Stimulated activated CD4-positive, alpha-beta T cell treated with anti-CD3 and anti-CD28 coated beads, Interleukin-2, amount 100 ng/mL, for 24 hours (primary cell): ENCODE data around the gene CCDC85C.
"Not testable (repeated sequence)": the region's sequence is repeated elsewhere in the genome, so short reads cannot be mapped to it uniquely, and the experiment has no call there.

Source experiments
- DNase-seq, 2 donors: peaks; one replicate each; pipeline ENCODE4 v3.0.0-alpha.2; 2020

Gene CCDC85C

DNA sequence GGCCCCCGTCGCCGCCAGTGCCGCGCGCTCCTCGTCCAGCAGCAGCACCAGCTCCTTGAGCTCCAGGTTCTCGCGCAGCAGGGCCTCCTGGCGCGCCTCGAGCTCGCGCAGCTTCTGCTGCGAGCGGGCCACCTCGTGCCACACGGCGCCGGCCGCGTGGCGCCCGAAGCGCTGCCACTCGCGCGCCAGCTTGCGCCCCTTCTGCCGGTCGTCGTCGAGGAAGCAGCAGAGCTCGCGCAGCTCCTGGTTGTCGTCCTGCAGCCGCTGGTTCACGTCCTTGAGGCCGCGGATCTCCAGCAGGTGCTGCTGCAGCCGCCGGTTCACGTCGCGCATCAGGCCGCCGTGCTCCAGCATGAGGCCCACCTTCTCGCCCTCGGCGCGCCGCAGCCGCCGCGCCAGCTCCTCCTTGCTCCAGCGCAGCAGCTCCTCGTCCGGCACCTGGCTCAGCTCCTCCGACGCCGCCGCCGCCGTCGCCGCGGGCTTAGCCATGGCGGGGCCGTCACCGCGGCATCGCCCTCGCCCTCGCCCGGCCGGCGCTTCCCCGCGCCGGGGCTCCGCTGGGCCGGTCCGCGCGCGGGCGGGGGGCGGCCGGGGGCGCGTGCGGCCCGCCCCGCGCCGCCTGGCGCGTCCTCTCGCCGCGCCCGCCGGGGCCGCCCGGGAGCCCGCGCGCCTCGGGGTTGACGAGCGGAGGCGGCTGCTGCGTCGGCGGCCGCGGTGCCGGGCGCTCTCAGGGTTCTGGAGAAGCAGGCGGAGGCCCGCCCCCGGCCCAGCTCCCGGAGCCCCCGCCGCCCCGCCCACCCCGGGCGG, at the start of gene CCDC85C:
CCDC85C (minus strand) TSS at position 737 of the 807 bp plus-strand sequence; CDS start at position 489, 248 bp downstream.
- DNase-seq = peak; percentile 44 to 45

DNA sequence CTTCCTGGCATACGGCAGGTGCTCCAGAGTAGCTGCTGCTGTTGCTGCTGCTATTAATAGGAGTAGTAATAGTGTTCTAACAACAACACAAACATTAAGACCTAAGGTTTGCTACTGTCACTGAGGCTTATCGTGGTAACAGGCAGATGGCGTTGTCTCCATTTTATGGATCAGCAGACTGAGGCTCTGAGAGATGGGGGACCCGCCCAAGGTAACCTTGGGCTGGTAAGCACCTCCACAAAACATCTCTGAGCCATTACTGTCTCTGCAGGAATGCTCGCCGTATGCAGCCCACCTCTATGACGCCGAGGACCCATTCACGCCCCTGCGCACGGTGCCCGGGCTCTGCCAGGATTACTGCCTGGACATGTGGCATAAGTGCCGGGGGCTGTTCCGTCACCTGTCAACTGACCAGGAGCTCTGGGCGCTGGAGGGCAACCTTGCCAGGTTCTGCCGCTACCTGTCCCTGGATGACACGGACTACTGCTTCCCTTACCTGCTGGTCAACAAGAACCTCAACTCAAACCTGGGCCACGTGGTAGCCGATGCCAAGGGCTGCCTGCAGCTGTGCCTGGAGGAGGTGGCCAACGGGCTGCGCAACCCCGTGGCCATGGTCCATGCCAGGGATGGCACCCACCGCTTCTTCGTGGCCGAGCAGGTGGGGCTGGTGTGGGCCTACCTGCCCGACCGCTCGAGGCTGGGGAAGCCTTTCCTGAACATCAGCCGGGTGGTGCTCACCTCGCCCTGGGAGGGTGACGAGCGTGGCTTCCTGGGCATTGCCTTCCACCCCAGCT, 48.1 kb upstream of the CCDC85C start:
- DNase-seq = no peak

DNA sequence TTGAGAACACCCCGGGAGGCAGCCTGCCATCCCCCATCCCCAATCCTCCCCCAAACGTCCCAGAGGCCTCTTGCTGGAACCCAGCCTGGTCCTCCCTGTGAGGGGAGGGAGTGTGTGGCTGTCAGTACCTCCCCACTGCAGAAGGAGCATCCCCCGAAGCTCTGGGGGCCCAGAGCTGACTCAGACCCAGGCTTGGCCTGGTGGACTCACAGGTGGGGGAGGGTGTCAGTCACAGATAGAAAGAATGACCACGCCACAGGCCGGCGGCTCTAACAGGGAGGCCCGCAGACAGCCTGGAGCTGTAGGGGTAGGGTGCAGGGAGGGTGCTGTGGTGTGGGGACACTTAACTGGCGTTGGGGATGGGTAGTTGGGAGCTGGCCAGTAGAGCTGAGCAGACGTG, 46.2 kb upstream of the CCDC85C start:
- no peak for DNase-seq

DNA sequence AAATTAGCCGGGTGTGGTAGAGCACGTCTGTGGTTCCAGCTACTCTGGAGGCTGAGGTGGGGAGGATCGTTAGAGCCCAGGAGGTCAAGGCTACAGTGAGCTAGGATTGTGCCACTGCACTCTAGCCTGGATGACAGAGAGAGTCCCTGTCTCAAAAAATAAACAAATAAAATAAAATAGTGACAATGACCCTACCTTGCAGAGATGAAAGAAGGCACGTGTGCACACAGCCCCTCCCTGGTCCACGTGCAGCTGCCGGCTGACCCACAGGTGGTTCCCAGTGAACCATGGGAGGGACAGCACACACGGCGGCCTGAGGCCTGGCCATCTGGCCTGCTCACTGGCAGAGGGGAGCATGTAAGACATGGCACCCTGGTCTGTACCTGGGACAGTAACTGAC, 45.6 kb upstream of the CCDC85C start:
- no peak for DNase-seq

DNA sequence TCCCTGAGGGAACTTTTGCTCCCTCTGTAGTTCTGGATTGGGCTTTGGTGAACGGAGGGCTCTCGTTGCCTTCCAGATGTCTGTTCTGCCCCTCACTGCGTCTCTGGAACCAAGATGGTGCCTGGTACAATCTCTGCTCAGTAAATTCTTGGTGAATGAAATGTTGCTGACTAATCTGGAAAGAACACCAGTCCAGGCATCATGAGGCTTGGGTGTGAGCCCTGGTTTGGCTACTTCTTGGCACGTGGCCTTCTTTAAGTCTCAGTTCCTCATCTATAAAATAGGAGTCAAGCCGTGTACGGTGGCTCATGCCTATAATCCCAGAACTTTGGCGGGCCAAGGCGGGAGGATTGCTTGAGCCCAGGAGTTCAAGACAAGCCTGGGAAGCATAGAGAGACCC, 45.2 kb upstream of the CCDC85C start:
- no peak for DNase-seq

DNA sequence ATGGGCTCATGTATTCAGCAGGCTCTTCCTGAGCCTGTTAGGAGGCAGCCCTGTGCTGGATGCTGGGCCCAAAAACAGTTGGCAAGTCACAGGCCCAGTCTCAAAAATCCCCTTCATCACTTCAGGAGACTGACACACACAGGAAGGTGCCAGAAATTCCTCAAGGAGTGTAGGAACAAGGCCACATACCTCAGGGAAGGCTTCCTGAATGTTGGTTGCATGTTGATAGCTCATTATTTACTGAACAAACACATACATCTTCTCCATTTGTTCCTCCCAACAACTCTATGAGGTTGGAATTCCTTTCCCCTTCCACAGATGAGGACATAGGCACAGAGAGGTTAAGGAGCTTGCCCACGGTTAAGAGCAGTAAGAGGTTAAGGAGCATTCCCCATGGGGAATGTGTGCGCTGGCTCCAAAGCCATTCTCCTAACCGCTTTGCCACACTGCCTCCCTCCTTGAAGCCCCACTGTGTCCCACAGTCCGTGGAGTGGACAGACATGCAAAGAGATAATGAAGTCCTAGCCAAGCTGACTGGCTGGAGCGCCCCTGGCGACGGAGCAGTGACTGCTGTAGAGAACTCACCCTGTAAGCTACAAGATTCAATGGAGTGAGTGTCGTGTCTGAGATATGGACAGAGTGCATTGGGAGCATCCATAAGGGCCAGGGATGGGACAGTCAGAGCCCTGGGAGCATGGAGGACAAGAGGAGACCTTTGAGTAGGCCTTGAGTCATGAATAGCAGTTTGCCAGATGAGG, 44.2 kb upstream of the CCDC85C start:
- no peak for DNase-seq

DNA sequence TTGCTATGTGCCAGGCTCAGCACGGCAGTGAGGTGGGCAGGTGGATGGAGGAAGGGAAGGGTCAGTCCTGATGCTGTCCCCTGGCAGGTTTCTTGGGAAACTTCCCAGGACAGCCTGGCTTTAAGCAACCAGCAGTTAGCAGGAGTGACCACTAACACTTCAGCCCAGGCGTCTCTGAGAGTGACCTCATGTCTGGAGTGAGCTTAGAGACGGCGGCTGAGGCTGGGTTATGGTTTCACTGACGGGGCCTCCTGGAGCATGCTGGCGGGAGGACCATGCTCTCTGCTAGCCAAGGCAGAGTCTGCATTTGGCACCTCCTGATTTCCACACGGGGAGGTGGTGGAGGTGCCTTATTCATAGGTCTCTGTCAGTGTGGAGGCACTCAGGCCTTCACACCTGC, 43.4 kb upstream of the CCDC85C start:
- no peak for DNase-seq

DNA sequence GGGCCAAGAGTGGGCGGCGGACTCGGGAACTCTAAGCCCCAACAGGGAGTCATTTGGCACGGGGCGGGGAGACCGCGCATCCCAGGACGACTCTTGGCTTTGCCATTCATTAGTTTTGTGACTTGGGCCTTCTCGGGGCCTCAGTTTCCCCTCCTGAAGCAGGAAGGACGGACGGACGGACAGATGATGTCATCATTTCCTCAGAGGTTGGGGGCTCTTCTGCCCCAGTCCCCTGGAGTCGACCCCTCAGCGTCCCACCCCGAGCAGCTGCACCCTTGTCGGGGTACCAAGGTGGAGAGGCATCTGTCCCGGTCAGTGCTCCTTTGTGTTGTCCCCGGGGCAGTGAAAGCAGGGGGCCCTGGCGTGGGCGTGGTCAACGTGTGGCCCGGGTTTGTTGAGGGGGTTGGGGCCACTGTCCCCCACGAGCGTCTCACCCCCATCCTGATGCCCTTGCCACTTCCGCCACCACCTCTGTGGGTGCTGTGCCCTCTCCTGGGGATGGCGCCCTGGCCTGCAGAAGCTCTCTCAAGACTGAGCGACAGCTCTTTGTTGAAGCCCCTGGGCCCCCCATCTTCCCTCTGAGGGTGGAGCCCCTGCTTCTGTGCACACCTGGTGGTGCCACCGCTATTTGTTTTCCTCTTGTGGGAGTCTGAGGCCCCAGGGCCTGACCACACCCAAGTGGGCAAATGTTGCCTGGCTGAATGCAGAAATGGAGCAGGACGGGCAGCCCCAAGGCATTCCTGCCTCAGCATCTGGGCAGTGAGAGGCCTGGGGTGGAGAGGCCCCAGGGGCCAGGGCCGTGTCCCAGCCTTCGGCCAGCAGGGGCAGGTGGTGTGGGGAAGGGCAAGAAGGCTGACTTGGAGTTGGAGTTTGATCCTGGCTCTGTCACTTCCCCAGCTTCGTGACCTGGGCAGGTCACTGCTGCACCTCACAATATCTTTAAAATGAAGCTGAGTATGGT, 41.8 kb upstream of the CCDC85C start:
- DNase-seq = no peak

DNA sequence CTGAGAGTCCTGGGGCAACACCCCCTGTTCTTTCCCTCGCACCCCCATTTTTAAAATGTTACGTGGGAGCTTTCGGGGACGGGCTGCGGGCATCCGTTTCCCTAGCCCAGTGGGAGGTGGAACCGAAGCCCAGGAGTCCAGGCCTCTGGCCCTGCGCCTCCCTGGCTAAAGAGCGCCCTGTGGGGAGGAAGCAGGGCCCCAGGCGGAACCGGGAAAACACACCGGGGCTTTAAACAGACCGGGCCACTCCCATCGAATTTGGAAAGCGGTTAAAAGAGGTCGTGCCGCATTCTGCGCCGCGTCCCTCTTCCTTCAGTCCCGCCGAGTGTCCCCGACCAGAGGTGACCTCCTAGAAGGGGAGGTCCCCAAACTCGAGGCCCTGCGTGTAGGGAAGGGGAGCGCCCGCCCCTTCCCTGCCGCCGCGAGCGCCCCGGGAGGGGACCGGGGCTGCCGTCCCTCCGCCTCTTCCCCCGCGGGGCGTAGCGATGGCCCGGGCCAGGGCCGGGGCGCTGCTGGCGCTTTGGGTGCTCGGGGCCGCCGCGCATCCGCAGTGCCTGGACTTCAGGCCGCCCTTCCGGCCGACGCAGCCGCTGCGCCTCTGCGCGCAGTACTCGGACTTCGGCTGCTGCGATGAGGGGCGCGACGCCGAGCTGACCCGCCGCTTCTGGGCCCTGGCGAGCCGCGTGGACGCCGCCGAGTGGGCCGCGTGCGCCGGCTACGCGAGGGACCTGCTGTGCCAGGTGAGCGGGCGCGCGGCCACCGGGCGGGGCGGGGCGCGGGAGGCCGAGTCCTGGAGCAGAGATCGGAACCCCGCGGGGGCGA, 40.9 kb upstream of the CCDC85C start, which contains the start of gene HHIPL1:
HHIPL1 (plus strand) TSS at position 407 of the 822 bp plus-strand sequence; CDS start at position 486, 79 bp downstream.
- no peak for DNase-seq

DNA sequence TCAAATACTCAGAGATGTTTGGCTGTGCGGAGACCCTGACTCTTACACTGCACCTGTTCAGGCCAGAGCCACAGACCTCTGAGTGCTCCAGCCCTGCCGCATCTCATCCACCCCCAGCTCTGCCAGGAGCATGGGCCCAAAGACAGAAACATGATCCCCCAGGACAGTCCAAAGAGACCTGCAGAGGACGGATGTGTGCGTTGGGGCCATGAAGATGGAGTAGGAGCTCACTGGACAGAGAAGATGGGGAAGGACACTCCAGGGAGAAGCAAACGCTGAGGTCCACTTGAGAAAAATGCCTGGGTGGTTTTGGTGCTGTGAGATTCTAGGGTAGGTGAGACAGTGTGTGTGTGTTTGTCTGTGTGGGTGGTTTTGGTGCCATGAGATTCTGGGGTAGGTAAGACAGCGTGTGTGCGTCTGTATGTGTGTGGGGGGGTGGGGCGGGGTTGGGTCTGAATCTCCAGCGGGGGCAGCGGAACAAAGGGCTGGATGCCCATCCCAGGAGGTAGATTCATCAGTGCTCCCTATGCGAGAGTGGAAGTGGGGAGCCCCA, 40.1 kb upstream of the CCDC85C start:
- DNase-seq = no peak

DNA sequence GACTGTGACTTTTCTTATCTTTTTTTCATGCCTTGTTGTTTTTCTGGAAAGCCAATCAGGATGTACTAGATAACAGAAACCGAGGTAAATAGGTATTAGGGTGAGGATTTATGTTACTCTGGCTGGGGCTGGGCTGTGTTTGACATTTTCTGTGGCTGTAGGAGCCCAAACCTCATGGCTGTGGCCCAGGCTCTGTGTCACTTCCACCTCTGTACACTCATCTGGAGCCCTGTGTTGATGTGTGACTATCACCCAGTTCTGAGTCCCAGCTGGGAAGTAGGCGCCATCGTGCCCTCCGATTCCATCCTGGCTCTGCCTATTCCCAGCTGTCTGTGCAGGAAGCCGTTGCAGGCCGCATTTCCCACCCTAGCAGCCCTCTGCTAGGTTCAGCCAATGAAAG, 39.3 kb upstream of the CCDC85C start:
- DNase-seq = no peak

DNA sequence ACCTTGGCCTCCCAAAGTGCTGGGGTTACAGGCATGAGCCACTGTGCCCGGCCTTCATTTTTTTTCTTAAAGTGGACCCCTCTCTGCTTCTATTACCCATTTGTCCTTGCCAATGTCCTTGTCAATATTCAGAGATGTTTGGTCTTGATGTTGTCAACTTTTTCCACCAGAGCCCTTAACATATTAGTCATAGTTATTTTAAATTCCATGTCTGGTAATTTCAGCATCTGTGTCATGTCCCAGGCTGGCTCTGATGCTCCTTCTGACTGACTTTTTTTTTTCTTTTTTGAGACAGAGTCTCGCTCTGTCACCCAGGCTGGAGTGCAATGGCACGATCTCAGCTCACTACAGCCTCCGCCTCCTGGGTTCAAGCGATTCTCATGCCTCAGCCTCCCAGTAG, 38.8 kb upstream of the CCDC85C start:
- not testable (repeated sequence) for DNase-seq

DNA sequence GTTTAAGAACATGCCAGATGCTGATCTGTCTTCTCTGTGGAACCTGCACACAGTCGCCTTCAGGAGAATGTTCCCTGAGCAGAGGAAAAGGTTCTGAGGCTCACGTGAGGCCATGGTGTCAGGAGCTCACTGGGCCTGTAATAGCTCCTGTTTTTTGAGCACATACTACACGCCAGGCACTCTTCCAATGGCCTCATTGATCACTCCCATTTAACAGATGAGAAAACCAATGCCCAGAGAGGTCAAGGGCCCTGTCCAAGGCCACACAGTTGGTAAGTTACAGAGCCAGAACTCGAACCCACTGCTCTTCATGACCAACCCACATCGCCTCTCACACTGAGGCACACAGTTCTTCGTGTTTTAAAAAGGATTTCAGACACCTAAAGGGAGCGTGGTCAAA, 33.6 kb upstream of the CCDC85C start:
- DNase-seq = no peak

DNA sequence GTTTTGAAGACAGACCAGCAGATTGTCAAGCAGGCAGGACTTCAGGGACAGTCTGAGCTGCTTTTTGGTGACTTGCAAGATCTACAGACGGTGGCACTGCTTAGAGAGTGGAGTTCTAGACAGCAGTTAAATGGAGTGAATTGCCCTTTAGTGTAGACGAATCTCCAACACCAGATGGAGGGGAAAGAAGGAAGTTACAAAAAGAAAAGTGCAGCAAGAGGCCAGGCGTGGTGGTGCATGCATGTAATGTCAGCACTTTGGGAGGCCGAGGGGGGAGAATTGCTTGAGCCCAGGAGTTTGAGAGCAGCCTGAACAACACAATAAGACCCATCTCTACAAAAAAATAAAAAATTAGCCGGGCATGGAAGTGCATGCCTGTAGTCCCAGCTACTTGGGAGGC, 32.5 kb upstream of the CCDC85C start:
- DNase-seq = no peak

DNA sequence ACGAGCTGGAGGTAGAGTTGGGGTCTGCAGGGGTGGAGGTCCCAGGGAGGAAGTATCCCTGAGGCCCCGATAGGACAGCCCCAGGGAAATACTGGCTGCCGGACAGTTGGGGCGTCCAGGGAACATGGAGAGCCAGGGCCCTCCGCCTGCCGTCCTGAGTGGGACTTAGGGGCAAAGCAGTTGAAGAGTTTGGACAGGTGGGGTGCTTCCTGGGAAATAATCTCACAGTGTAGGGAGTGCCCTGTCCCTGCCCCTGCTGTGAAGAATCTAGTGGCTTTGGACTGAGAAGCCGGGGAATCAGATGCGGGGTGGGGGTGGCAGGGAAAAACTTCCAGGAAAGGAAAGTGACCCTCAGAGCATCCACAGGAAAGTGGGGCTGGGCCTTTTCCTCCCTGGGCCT, 31.1 kb upstream of the CCDC85C start:
- DNase-seq = no peak

DNA sequence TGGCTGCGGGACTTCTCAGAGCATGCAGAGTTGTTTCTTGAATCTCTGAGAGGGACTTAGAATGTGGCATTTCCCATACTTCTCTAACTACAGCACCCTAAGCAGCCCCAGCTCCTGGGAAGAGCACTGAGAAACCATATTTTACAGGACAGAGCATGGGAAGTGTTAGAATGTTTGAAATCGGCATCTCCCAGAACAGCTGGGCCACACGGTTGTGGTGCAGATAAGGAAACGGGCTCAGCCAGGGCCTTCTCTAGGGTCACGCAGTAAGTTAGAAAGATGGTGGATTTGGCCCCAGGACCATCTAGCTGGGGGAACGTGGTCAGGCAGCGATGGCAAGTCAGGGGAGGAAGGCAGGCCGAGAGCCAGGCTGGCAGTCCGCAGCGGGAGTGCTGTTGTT, 30.4 kb upstream of the CCDC85C start:
- DNase-seq = no peak

DNA sequence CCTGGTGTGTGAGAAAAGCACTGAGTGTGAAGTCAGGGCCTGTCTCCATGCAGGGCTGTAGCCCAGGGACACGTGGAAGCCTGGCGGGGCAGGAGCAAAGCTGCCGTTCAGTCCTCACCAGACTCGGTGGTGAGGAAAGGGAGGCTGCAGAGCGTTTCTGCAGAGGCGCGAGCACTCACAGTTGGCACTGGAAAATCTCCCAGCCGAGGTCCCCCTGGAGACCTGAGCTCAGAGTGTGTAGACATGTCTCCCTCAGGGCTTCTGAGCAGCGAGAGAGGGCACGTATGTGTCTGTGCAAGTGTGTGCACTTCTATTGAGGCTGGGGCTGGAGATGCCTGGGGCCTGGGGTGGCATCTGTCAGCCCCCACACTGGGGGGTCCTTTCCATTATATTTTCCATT, 29.9 kb upstream of the CCDC85C start:
- no peak for DNase-seq

DNA sequence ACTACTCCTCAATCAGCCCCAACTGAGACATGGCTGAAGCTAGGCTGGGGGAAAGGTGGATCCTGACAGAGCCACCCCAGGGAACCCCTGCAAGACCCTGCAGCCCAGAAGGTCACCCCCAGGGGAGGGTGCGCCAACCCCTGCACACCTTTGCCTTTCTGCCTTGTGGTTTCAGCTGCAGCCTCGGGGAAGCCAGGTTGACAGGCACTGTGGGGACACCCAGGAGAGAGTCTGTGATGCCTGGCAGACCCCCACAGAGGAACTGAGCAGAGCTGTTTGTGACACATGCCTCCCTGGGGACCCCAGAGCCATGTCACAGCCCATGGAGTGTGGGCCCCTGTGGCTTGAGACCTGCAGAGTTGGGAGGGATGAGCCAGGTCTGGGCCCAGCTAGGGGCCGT, 29.1 kb upstream of the CCDC85C start:
- no peak for DNase-seq

DNA sequence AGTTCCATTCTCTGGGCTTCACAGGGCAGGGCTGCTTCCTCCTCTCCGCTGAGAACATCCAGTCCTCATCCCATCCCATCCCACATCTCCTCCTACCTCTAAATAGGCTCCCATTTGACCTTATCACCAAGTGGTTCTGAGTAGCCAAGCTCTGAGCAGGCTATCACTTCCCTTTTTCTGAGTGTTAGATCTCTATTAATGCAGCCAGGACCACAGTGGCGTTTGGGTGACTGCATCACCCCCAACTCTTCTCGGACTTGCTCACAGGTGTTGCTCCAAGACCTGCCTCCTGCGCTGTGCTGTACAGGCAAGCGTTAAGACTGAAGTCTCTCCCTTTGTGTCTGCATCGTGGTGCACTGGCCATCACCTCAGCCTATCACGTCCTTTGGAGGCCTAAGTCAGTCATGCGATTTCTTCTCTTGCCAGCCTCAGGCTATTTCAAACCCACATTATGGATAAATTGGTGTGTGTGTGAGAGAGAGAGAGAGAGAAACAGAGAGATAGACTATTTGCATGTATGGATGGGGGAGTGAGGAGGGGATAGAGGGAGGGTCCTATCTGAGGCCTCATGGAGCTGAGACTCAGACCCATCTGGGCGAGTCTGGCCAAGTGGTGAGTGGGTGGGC, 28.5 kb upstream of the CCDC85C start:
- DNase-seq = no peak

DNA sequence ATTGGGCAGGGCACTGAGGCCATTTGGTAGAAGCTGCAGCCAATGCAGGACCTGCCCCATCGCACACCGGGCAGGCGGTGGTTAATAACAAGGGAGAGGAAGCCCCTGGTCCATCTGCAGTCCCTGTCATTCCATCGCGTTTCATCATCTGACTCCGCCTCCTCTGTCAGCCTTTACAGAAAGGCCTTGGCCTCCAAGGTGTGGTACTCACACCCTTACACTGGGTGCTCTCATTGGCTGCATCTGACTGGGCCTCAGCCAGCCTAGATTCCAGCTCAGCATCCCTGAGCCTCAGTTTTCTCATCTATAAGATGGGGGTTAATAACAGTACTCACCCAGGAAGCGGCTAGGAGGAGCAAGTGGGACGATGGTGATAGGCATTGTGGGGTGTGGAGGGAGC, 26.2 kb upstream of the CCDC85C start:
- DNase-seq = no peak
